Globus pallidus (tissue), 1 donor: ENCODE data around the gene PGLYRP3.

ENCODE experiments used
- DNase-seq: peaks from one replicate; pipeline ENCODE4 v3.0.0-alpha.2; 2015; ENCODE audit warnings: low spot score

Gene PGLYRP3

GRCh38 chr1:153313288-153313687 is 536 bp upstream of the PGLYRP3 start:
- DNase-seq, result no peak

DNA sequence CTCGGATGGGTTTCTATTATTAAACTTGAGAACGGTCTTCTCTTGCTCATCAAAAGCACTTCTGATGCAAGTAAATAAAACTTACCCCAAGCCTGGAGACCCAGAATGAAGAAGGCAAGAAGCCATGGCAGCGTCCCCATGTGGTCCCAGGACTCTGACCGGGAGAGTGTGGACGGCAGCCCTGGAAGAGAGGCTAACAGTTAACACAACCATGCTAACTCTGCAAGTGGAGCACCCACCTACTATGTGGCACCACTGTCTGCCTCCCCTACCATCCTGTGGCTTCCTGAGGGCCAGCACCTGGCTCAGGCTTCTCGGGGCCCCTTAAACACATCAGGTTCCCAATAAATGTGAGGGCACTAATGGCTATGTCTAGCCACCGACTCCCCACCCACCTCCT is 2.2 kb downstream of the PGLYRP3 start:
- DNase-seq, result no peak

DNA sequence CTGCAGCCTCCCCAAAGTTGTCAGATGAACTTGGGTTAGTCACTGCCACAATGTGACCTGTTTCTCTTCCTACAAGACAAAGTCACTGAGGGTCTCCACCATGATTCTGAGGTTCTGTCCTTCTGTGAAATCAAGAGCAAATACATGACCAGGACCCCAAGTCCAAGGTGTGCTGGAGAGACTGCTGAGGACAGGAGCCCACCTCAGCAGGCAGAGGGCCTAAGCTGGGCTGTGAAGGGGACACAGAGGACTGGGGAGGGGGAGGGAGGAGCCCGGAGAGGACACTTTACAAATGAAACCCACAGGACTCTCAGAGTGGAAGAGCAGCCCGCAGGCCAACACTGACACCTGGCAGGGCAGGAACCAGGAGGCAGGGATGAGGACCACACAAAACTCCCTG is 3.3 kb downstream of the PGLYRP3 start:
- no peak for DNase-seq

GRCh38 chr1:153308540-153308939 is 4.2 kb downstream of the PGLYRP3 start:
- no peak for DNase-seq

DNA sequence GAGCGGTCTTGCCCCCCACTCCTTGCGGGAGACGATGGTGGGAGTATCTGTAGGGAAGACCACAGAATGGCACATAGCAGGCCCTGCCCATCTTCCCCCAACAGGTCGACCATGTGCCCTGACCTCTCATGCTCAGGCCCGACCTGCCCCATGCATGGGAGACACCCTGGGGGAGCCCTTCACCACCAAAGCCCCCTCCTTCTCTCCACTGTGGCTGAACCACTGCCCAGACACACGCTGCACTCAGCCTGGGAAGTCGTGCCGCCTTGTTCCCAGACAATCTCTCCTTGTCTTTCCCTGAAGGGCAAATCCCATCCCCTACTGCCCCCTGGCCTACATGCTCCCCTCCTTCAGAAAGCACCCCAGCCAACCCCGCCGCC is 5.5 kb downstream of the PGLYRP3 start:
- DNase-seq, result no peak

GRCh38 chr1:153306303-153307220 is 6.2 kb downstream of the PGLYRP3 start:
- DNase-seq, result no peak

- no peak for DNase-seq
Observed at GRCh38 chr1:153305682-153306081, 7.1 kb downstream of the PGLYRP3 start.

GRCh38 chr1:153302308-153302707 is 10.4 kb downstream of the PGLYRP3 start:
- DNase-seq, result no peak

DNA sequence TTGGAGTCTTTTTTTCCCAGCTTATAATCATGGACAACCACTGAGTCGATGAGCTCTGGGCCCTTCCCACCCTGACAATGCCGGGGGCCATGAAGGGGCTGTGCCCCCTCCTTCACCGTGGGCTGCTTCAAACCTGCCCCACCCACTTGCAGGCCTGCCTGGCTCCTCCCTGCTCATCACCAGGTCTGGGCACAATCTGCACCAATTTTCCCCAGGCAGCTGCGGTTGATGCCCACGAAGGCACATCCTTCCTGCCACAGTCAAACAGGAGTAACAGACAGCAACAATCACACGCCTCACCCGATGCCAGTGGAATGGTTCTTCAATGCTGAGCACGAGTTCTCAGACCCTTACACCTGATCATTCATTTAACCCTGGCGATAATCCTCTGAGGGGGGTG is 18.9 kb downstream of the PGLYRP3 start:
- DNase-seq, result no peak

- no peak for DNase-seq
Observed at GRCh38 chr1:153293480-153293775, 19.3 kb downstream of the PGLYRP3 start.

GRCh38 chr1:153292740-153293479 is 19.8 kb downstream of the PGLYRP3 start:
- no peak for DNase-seq

DNA sequence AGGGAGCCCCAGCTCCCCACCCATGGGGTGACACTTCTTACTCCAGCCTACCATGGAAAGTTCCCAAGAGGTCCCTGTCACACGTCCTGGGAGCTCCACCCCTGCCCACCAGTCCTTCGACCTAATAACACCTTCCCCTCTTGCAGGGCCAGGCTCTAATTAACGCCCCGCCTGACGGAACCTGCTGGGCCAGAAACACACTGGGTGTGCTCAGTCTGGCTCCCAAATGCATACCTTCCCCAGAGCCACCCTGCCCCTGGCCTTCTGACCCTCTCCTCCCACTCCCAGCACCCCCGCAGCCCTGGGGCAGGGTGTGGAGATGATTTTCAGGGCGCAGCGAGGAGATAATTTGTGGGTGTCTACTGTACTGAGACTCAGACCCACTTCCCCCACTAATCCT is 20.6 kb downstream of the PGLYRP3 start:
- no peak for DNase-seq

DNA sequence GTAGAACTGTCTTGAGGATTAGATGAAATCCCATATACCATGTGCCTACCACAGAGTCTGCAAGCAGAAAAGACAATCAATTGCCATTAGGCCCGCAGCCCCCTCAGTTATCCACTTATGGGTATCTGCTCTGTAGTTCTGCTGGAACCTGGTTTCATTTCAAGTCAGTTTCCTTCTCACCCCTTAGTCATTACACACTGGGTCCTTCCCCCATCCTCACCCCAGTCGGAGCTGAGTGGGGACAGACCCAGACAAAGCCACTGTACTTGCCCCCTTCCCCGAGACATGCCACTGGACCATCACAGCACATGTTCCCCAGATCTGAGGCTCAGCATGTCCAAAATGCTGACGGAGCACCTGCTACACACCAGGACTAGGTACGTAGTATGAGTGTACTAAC is 21.2 kb downstream of the PGLYRP3 start:
- no peak for DNase-seq

DNA sequence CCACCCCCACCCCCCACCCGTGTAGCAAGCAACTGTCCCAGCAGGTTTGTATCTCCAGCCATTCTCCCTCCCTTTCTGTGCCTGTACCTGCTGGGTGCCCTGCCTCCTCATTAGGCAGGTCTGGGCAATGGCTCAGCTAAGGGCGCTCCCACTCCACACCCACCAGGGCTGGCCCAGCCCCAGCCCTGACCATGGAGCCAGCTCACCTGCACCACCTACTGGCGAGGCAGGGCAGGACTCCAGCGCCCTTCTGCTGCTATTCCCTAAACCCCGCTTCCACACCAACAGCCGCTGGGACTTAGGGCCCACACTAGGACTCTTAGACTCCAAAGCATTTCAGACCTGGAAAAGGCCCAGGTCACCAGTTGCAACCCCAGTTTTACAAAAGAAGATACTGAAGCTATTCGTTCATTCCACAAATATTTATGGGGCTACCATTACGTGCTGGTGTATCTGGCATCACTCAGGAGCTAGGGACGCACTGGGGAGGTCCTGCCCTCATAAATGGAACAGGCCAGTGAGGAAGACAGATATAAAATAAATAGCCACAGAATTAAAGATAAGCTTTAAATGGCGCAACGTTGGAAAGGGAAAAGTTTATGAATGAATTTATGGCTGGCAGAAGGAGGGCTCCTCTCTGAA is 24.0 kb downstream of the PGLYRP3 start:
- DNase-seq, result no peak

GRCh38 chr1:153277852-153278251 is 34.9 kb downstream of the PGLYRP3 start:
- DNase-seq, result no peak

- DNase-seq, result no peak
Observed at GRCh38 chr1:153272186-153272585, 40.6 kb downstream of the PGLYRP3 start.

DNA sequence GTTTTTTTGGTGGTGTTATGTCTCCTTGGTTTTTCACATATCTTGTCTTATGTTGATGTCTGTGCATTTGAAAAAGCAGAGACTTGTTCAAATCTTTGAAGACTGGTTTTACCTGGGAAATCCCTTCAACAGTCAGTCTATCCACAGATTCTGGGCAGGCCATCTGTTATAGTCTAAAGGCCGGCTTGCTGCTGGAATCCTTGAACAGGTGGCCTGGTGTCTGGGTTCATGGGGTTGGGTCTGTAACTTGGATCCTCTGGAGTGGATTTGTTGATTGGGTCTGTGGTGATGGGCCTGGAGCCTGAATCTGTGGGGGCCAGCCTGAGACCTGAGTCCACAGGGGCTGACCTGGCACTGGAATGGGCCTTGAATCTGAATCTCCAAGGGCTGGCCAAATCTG is 41.0 kb downstream of the PGLYRP3 start:
- DNase-seq, result no peak

GRCh38 chr1:153265457-153265856 is 47.3 kb downstream of the PGLYRP3 start:
- no peak for DNase-seq

GRCh38 chr1:153262462-153263157 is 50.1 kb downstream of the PGLYRP3 start:
- no peak for DNase-seq

GRCh38 chr1:153262070-153262366 is 50.7 kb downstream of the PGLYRP3 start:
- no peak for DNase-seq

GRCh38 chr1:153261281-153262069 is 51.3 kb downstream of the PGLYRP3 start:
- no peak for DNase-seq
